WI38 (cell line): ENCODE measurements around the gene LLCFC1.

Source experiments
- H3K4me3 ChIP-seq: 2 replicates; pipeline ENCODE4 v1.5.1; 2011; ENCODE audit warnings: low read depth, mild to moderate bottlenecking, control low read depth, low read length
- CTCF ChIP-seq: IDR thresholded peaks from 2 replicates; pipeline ENCODE4 v1.5.1; 2012; ENCODE audit warnings: low read depth, mild to moderate bottlenecking, control low read depth, low read length

LLCFC1 gene

DNA sequence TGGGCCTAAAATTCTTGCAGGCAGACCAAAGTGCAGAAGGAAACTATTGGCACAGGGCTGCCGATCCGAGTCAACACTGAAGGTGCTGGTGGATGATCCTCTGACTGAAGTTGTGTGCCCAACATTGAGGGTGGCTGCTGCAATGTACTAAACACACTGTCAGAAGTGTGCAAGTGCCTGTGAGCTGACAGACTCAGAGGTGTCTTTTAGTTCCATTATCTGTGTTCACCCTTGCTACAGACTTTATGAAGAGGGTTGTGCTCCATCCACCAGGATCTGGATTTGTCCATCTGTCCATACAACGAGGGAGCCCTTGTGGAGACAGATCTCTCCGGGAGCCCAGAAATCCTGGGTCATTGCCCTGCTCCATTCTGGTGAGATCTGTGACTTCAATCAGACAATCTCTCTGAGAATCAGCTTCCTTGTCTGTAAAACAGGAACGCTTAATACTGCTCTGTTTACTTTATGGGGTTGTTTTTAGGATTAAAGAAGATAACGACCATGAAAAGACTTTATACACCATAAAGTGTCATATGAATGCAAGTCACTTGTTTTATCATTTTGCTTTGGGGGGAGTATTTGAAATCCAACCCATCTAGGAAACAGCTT is 44.2 kb upstream of the LLCFC1 start:
- TF ChIP-seq CTCF, result no peak
- H3K4me3 ChIP-seq, result no peak overlapping the region

DNA sequence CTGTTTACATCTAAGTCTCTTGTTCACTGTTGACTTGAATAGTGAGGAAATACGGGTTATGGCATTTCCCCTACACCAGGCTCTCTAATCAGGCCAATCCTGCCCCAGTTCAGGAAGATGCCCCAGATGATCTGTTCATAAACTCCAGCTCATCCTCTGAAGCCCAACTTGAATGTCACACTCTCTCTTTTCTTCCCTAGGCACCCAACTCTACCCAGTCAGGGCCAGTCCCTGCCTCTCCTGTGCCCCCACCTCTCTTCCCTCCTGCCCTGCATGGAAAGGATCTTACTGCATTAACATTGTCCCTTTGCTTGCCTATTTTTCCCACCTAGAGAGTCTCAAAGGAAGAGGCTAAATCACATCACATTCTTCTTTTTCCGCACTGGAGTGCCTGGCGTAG is 43.1 kb upstream of the LLCFC1 start:
- no peak for TF ChIP-seq CTCF
- H3K4me3 ChIP-seq, result no peak overlapping the region

DNA sequence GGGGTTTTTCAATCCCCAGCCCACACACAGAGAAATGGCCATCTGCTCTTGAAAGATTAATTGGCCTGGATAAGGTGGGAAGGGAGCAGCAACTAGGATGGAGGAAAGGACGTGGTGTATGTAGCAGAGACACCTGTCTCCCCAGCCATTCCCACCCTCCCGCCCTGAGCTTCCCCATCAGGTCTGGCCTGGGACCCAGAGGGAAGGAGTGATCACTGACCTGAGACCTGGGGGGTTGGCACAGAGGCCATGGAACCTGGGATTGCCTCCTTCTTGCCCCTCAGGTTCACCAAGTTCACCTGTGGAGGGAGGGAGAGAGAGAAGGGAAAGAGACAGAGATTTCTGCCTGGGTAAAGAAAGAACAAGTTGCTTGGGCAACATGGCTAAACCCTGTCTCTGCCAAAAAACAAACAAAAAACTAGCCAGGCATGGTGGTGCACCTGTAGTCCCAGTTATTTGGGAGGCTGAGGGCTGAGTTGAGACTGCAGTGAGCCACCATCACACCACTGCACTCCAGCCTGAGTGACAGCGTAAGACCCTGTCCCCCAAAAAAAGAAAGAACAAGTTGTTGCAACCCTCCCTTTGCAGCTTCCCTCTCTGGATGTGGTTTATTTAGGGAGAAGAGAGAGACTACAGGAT is 42.4 kb upstream of the LLCFC1 start:
- no peak for TF ChIP-seq CTCF
- no peak overlapping the region for H3K4me3 ChIP-seq

- H3K4me3 ChIP-seq, result no peak overlapping the region
- no peak for TF ChIP-seq CTCF
Measured at GRCh38 chr7:142897691-142898090, 41.6 kb upstream of the LLCFC1 start.

- no peak for TF ChIP-seq CTCF
- no peak overlapping the region for H3K4me3 ChIP-seq
Measured at GRCh38 chr7:142898377-142899170, 40.7 kb upstream of the LLCFC1 start.

DNA sequence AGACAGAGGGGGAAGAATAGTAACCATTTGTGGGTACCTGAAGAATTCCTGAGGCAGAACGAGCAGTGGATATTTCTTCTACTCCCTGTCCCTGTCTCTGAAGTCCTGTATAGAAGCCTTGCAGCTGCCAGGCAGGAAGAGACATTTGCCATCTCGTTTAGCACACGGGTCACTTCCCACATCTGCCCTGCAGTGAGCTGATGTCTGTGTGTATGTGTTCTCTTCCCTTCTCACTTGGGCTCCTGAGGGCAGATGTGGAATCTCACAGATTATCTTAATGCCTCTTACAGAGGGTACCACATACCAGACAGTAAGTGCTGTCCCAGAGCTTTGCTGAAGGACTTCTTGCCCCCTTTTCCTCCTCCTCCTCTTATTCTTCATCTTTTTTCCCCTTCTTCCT is 39.6 kb upstream of the LLCFC1 start:
- H3K4me3 ChIP-seq, result no peak overlapping the region
- no peak for TF ChIP-seq CTCF
